ENCODE results near the gene RUFY3.
"Not testable (repeated sequence)": the region's sequence is repeated elsewhere in the genome, so short reads cannot be mapped to it uniquely, and the experiment has no call there.

The RUFY3 gene

DNA sequence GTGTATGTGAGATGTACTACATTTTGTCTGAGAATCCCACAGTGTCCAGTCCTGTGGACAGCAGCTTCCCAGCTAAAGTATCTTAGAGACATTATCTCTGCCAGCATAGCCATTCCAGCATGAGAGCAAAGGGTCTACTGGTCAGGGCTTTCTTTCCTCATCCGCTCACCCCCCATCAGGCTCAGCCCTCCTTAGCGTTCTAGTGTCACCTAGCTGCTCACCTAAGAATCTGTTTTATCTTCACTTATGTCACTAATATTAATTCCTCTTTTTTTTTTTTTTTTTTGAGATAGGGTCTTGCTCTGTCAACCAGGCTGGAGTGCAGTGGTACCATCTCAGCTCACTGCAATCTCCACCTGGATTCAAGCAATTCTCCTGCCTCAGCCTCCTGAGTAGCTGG is 15.6 kb downstream of the RUFY3 start:
- DNase-seq (ENCODE audit: low read depth in 2 of 2): no peak

DNA sequence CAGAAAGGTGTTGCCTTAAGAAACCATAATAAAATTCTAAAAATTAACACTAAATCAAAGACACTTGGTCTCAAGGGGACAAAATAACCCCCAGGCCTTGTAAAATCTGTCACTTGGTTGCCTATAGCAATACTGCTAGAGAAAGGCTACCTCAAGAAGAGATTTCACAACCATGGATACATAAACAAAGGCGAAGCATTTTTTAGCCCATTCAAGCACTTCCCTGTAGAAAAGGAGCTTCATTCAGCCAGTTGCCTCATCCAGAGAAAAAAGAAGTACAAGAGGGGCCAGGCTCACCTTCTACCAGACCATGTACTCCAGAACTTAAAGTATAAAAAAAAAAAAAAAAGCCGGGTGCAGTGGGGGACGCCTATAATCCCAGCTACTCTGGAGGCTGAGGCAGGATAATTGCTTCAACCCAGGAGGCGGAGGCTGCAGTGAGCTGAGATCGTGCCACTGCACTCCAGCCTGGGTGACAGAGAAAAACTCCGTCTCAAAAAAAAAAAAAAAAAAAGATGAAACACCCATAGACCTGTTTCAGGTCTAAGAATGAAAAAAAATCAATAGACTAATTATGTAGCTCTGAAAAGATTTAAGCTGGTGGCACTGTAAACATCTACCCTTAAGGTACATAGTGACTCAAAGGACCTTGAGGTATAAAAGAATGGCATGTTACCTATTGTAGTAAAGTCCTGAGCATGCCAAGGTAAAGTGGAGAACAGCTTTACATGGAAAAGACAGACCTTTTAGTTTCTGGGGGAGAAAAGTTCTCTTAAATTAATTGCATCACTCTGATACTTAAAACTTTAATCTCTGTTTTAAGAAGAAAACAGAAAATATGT is 18.0 kb downstream of the RUFY3 start:
- no peak for DNase-seq (ENCODE audit: low read depth in 2 of 2)

DNA sequence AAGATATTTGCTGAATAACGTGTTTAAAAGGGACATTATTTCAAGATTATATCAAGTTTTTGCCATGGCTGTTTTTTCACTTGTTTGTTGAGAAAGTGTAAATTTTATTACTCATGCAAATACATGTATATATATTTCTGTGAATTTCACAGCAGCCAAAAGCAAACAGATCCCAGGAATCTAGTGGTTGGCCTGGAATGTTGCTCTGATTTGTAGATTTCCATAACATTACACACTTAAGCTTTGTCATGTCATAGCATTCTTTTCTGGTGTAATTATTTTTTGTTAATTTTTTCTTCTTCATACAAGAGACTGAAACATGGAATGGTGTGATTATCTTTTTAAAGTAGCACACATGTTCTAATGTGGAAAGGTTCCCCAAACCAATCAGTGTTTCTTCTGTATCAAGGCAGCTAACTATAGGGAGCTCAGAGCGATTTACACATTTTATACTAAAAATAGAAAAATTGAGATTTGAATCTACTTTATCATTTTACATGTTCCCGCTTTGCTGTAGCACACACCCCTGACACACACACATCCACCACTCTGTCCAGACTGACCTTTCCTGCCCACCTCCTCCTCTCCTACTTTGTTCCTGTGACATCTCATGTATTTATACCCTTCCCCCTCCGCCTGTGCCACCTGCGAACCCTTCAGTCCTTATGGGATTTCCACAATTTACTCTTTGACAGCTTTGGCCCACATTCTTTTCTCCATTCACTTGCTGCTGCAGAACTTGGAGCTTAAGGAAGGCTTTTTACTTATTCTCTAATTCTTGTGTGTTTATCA is 20.3 kb downstream of the RUFY3 start:
- no peak for DNase-seq (ENCODE audit: low read depth in 2 of 2)

DNA sequence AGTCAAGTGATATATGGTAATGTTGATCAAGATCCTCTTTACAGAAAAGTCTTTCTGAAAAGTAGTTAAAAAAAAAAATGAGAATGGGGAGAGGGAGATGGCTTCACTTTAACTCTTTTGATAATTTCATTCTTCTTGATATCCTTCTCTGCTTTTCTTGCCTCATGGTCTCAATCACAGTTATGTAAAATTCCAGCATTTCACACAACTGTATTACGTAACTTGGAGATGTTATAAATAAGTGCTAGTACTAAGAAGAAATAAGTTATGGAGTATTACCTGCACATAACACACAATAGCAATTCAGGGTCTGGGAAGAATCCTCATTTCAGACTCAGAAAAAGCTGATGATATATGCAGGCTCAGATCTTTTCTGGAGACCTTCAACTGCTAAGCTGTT is 22.0 kb downstream of the RUFY3 start:
- no peak for DNase-seq (ENCODE audit: low read depth in 2 of 2)

DNA sequence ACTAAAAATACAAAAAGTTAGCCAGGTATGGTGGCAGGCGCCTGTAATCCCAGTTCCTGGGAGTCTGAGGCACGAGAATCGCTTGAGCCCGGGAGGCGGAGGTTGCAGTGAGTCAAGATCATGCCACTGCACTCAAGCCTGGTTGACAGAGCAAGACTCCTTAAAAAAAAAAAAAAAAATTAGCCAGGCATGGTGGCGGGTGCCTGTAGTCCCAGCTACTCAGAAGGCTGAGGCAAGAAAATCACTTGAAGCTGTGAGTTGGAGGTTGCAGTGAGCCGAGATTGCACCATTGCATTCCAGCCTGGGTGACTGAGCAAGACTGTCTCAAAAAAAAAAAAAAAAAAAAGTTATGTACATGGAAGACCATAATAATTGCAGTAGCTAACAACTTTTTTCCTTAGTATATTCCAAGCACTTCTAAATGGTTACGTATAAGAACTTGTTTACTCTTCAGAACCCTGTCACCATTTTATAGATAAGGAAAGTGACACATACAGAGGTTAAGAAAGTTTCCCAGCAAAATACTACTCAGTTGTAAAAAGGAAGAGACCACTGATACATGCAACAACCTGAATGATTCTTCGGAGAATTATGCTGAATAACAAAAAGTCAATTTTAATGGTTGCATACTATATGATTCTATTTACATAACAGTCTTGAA is 24.5 kb downstream of the RUFY3 start:
- no peak for DNase-seq (ENCODE audit: low read depth in 2 of 2)

DNA sequence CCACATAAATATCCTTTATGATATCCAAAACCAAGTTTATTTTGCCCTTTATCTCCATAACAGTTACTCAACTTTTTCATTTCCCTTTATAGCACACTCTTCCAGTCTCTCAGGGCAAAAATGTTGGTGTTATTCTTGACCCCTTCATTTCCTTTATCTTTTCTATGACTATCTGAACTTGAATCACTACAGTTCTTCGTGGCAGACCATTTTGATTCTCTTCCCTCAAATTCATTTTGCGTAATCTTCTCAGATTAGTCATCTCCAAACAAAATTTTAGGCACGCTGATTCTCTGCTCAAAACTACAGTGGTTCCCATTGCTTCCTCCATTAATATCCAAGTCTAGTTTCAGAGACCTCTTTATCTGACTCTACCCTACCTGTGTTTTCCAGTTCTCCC is 26.1 kb downstream of the RUFY3 start:
- no peak for DNase-seq (ENCODE audit: low read depth in 2 of 2)

DNA sequence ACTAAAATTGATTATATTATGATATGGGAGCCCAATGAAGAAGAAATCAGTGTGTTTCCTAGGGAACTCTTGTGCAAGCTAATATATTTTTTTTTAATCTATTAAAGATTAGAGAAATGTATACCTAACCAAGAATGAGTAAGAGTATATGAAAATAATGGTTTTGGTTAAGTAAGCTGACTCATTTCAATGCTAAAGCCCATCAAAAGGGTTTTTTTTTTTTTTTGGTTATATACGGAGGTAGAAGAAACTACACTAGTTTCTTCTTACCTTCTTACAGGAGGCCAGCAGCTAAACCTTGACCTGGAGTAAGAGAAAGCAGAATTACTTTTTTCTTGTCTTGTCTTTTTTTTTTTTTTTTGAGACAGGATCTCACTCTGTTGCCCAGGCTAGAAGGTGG is 27.5 kb downstream of the RUFY3 start:
- DNase-seq (ENCODE audit: low read depth in 2 of 2): no peak

DNA sequence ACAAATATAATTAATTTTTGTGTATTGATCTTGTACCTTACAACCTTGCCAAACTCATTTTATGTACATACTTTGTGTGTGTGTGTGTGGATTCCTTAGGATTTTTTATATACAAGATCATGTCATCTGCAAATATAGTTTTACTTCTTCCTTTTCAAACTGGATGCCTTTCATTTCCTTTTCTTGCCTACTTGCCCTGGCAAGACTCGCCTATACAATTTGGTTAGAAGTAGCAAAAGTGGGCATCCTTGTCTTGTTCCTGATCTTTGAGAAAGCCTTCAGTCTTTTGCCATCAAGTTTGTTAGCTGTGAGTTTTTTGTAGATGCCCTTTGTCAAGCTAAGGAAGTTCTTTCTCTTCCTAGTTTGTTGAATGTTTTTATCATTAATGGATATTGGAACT is 30.5 kb downstream of the RUFY3 start:
- no peak for DNase-seq (ENCODE audit: low read depth in 2 of 2)

DNA sequence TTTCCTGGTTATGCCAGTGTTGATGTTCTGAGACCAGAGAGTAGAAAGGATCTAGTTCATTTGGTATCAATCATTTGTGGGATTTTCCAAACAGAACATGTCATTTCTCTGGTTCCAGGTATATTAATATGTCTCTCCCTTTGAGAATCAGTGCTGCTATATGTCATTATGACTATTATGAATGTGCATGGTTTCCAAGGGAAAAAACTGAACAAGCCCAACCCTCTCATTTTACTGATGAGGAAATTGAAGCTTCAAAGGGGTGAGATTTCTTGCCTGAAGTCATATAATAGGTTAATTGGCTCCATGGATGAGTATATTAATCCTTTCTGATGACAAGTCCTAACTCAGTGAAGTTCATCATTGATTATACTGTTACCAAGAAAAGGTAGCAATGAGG is 31.9 kb downstream of the RUFY3 start:
- DNase-seq (ENCODE audit: low read depth in 2 of 2): no peak

DNA sequence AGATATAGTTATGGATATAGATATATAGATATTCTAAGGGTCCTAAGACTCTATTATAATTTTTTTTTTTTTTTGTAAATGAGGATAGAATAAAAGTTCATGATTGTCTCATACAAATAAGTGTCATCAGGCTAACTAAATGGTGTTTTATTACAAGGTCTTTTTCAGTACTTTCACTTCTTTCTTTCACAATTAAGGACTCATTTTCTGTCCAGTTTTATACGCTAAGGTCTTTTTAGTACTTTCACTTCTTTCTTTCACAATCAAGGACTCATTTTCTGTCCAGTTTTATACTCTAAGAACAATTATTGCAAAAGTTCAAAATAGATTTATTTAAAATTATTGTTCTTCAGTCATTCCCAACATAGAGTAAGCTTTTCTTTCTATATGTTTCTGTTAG is 32.7 kb downstream of the RUFY3 start:
- DNase-seq (ENCODE audit: low read depth in 2 of 2): no peak

DNA sequence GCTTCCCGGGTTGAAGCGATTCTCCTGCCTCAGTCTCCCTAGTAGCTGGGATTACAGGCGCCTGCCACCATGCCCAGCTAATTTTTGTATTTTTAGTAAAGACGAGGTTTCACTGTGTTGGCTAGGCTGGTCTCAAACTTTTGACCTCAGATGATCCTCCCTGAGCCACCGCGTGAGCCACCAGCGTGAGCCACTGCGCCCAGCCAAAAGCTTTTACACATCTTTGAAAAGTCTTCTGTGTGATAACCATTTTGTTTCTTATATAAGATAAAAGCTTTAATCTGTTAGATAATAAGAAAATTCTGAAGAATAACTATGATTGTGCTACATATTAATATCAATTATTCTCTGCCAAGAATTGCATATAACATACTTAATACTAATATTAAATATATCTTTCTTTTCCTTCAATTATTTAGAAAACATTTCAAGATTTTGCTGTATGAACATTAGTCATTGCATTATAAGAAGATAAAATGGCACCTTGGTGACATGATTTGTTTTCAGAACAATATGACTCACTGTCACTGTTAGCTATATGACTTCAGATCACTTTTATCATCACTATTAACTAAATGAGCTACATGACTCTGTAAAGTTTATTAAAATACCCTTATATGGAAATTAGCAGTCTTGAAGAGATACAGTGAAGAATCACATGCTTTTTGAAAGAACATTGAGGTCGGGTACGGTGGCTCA is 33.4 kb downstream of the RUFY3 start:
- no peak for DNase-seq (ENCODE audit: low read depth in 2 of 2)

DNA sequence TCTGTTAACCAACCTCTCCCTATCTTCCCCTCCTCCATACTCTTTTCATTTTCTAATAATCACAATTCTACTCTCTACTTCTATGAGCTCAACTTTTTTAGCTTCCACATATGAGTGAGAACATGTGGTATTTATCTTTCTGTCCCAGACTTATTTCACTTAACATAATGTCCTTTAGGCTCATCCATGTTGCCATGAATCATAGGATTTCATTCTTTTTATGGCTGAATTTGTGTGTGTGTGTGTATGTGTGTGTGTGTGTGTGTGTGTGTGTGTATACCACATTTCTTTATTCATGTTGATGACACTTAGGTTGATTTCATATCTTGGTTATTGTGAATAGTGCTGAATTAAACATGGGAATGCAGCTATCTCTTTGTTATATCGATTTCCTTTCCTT is 37.4 kb downstream of the RUFY3 start:
- no peak for DNase-seq (ENCODE audit: low read depth in 2 of 2)

DNA sequence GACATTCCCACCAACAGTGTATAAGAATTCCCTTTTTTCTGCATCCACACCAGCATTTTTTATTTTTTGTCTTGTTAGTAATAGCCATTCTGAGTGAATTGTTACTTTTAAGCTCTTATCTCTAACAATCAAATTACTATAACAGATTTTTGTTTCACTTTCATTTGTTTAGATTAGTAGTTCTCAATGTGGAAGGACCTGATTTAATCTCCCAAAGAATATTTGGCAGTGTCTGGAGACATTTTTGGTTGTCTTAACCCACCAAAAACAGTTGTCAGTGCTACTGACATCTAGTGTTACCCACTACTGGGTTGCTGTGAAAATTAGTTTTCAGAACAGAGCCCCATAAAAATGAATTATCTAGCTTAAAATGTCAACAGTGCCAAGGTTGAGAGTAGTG is 37.9 kb downstream of the RUFY3 start:
- DNase-seq (ENCODE audit: low read depth in 2 of 2): no peak

DNA sequence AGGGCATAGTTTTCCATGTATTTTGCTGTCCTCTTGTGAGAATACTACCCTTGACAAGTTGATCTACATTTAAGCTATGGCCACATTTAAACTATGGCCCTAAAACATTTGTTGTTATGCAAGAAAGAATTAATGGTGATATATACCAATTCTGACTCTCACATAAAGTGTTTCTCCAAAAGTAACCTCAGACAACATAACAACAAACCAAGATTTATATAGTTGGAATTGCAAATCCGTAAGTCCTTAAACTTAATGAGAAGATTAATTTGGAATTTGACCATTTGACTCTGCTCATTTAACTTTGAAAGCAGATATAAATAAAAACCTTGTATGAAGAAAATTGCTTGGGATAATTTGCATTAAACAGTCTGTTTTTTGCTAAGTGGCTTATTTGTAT is 38.9 kb downstream of the RUFY3 start:
- no peak for DNase-seq (ENCODE audit: low read depth in 2 of 2)

DNA sequence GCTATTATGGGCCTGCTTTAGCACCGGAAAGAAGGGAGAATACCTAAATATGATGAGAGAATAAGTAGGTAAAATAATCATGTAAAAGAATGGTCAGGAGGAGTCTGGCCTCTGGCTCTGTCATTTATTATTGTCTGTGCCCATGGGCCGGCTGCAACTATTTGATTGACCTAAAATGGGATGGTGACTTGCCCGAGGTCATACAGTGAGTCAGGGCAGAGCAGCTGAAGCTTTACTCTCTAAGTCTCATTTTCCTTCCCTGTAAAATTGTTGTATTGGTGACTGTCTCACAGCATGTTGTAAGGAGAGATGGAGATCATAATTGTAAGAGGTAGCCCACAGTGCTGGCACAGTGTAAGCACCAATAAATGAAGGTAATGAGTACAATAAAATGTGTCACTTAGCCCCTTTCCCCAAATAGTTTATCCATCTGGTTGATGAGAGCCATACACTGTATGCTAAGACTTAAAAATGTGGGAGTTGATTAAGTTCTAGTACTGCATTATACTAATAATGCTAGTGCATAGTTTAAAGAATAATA is 39.6 kb downstream of the RUFY3 start:
- DNase-seq (ENCODE audit: low read depth in 2 of 2): no peak

DNA sequence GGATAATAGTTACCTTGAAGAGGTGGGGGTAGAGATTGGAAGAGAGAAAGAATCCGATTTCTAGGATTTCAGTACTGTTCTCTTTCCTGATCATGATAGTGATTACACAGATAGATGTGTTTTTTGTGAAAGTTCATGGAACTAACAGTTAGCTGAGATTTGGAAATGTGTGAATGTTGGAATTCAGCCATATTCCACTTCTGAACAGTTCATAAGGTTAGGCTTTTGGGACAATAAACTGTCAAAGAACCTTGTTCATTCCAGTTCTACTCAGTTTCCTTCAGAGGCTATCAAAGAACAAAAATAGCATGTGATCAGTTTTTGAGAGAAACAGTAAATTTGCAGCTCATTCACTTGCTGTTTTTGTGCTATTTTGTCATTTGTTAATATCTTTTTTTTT is 43.6 kb downstream of the RUFY3 start:
- no peak for DNase-seq (ENCODE audit: low read depth in 2 of 2)

DNA sequence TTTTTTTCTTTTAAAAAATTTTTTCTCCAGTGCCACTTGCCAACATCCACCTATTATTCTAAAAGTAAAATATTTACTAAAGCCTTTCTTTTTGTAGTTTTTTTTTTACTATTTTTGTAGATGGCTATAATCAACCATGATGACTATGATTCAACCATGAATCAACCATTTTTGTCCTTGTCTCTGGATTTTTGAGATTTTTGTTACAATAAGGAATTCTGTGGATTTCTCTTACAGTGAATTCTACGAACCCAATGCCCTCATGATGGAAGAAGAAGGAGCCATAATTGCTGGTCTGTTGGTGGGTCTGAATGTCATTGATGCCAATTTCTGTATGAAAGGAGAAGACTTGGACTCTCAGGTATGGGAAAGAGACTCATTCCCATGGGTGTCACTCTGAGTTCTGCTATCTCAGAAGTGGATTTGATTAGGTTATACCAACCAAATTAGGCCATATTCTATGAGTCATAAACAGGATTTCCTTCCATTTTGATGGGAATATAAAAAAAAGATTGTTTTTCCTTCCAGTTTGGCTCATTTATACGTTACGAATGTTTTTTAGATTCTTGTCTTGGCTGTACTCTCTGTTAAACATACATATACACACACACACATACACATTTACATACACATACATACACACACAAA is 46.7 kb downstream of the RUFY3 start:
- DNase-seq (ENCODE audit: low read depth in 2 of 2): no peak

DNA sequence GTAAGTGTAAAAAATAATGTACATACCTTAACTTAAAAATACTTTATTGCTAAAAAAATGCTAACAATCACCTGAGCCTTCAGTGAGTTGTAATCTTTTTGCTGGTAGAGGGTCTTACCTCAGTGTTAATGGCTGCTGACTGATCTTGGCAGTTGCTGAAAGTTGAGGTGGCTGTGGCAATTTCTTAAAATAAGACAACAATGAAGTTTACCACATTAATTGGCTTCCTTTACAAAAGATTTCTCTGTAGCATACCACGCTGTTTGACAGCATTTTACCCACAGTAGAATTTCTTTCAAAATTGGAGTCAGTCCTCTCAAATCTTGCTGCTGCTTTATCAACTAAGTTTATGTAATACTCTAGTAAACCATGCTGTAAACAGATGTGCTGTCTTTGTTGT is 47.6 kb downstream of the RUFY3 start:
- not testable (repeated sequence) for DNase-seq (ENCODE audit: low read depth in 2 of 2)

DNA sequence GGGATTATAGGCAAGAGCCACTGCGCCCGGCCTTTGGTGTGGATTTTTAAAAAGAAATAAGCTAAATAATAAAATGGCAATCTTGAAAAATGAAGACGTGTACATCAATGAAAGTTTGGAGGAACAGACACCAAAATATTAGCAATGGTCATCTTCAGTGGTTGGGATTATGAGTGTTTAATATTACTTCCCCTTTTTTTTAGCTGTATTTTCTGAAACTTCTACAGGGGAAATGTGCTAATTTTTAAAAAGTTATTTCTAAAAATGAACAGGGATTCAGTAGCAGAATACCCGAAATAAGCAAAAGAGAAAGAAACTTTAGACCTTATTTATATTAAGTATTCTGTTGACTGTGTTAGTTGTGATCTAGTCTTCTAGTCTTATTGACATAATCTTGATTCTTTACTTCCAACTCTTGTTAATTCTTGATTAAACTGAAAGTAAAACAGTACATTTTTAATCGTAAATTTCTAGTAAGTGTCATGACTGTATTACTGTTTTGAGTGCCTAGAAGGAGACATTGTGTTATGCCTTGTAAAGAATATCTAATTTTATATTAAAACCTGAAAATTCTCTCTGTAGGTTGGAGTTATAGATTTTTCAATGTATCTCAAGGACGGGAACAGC is 51.3 kb downstream of the RUFY3 start:
- no peak for DNase-seq (ENCODE audit: low read depth in 2 of 2)

DNA sequence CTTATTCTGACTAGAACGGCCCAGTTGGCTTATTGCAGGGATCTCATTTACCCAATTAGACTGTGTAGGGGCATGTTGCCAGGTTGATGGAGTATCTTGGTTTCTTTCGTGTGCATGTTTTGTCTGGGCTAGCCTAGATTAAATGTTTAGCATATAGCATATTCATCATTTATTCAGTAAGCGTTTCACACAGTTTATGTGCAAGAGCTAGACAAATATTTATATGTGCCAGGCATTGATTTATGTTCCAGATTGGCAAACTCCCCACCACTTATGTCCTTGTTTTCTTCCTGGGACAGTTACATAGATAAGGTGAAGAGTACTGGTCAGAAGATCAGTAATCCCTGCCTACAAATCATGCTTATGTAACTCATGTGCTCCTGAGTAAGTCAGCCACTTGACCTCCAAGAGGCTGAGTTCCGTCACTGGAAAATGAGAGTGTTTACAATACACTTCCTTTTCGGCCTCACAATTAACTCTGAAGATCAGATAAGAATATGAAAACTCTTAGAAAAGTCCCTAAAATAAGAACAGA is 57.2 kb downstream of the RUFY3 start:
- DNase-seq (ENCODE audit: low read depth in 2 of 2): no peak

DNA sequence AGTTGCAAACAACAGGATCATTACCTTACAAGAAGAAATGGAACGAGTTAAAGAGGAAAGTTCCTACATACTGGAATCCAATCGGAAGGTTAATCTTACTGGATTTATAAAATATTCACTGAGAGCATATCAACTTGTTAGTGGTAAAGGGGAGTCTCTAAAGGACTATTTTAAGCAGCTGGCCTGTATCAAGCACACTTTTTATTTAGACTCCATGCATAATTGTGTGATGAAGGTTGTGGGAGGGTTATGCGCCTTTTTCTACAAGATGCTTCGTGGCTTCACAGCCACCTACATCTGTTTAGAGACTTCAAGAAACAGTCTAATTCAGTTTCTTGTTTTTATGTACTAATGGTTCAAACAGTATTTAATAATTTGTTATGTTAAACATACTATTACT is 61.3 kb downstream of the RUFY3 start:
- DNase-seq (ENCODE audit: low read depth in 2 of 2): no peak

All from stimulated activated CD8-positive, alpha-beta memory T cell treated with anti-CD3 and anti-CD28 coated beads, Interleukin-7, amount 100 ng/mL, for 1 hour (primary cell).